Posterior cingulate gyrus (tissue), 11 donors: Measurements from ENCODE around the gene ZSCAN21.

Experiments used
- DNase-seq, 10 donors: peaks; one replicate each; pipeline versions ENCODE4 v3.0.0 to v3.0.0-alpha.2; 2020 to 2021; ENCODE audit warnings: mixed read lengths in 3 of 10
- intact Hi-C: fragments of 100-400 bp; cut with DNase I; formaldehyde crosslinking; loops from one replicate; pipeline ENCODE4 v1.15.1; 2023

The ZSCAN21 gene

GRCh38 chr7:100024020-100024619 lies 25.5 kb upstream of the ZSCAN21 start:
- peak in 1 of 10 donors; percentile 15 for DNase-seq
- intact Hi-C loops = no loop called here

- peak in 1 of 10 donors; percentile 43 for DNase-seq
- intact Hi-C loops = no loop called here
Observed at GRCh38 chr7:100027197-100027596, 22.4 kb upstream of the ZSCAN21 start.

GRCh38 chr7:100029596-100029995 lies 20.0 kb upstream of the ZSCAN21 start:
- intact Hi-C loops = no loop called here
- peak in 1 of 10 donors; percentile 26 for DNase-seq

- intact Hi-C loops = no loop called here
- no peak for DNase-seq
Observed at GRCh38 chr7:100033526-100033925, 16.0 kb upstream of the ZSCAN21 start.

GRCh38 chr7:100034871-100035510 lies 14.6 kb upstream of the ZSCAN21 start:
- intact Hi-C loops = no loop called here
- peak in 1 of 10 donors; percentile 17 for DNase-seq

GRCh38 chr7:100035876-100036275 lies 13.7 kb upstream of the ZSCAN21 start:
- no peak for DNase-seq
- intact Hi-C loops = no loop called here

- intact Hi-C loops = no loop called here
- no peak for DNase-seq
Observed at GRCh38 chr7:100038326-100038725, 11.2 kb upstream of the ZSCAN21 start.

- intact Hi-C loops = no loop called here
- peak in 1 of 10 donors; percentile 22 for DNase-seq
Observed at GRCh38 chr7:100040575-100040974, 9.0 kb upstream of the ZSCAN21 start.

- peak in 1 of 10 donors; percentile 84 for DNase-seq
- intact Hi-C loops = no loop called here
Observed at GRCh38 chr7:100044718-100045117, 4.9 kb upstream of the ZSCAN21 start.

GRCh38 chr7:100048680-100049079 lies 894 bp upstream of the ZSCAN21 start:
- intact Hi-C loops = loop anchor here (2.0 kb wide), 1 partner anchor 34 kb away; the partner anchor contains the start of gene ZKSCAN1
- peak in 1 of 10 donors; percentile 15 for DNase-seq

GRCh38 chr7:100051611-100052010 lies 2.0 kb downstream of the ZSCAN21 start:
- DNase-seq = no peak
- intact Hi-C loops = loop anchor here (10.0 kb wide), 1 partner anchor 137 kb away; the partner anchor contains the start of gene TRIM4

GRCh38 chr7:100053215-100053614 lies 3.6 kb downstream of the ZSCAN21 start:
- intact Hi-C loops = loop anchor here (1.0 to 10.0 kb wide), 2 partner anchors 59 to 138 kb away; partner anchors contain the start of gene TRIM4
- DNase-seq = peak in 6 of 10 donors; percentile 29 to 91 (median 44)

GRCh38 chr7:100057006-100057405 lies 7.4 kb downstream of the ZSCAN21 start:
- peak in 1 of 10 donors; percentile 58 for DNase-seq
- intact Hi-C loops = loop anchor here (10.0 kb wide), 1 partner anchor 142 kb away; the partner anchor contains the start of gene TRIM4

GRCh38 chr7:100059251-100059739 lies 9.7 kb downstream of the ZSCAN21 start:
- intact Hi-C loops = loop anchor here (10.0 kb wide), 1 partner anchor 144 kb away; the partner anchor contains the start of gene TRIM4
- peak in 1 of 10 donors; percentile 24 for DNase-seq

- DNase-seq = peak in 1 of 10 donors; percentile 24
- intact Hi-C loops = no loop called here
Observed at GRCh38 chr7:100061518-100062193, 12.1 kb downstream of the ZSCAN21 start.

- DNase-seq = peak in 1 of 10 donors; percentile 22
- intact Hi-C loops = no loop called here
Observed at GRCh38 chr7:100063376-100063775, 13.8 kb downstream of the ZSCAN21 start.

GRCh38 chr7:100064162-100064561 lies 14.6 kb downstream of the ZSCAN21 start:
- peak in 1 of 10 donors; percentile 6 for DNase-seq
- intact Hi-C loops = no loop called here

GRCh38 chr7:100065452-100066186 lies 16.0 kb downstream of the ZSCAN21 start:
- DNase-seq = no peak
- intact Hi-C loops = no loop called here

- DNase-seq = peak in 3 of 10 donors; percentile 29 to 79 (median 40)
- intact Hi-C loops = no loop called here
Observed at GRCh38 chr7:100066953-100067352, 17.4 kb downstream of the ZSCAN21 start.

GRCh38 chr7:100069991-100070390 lies 20.4 kb downstream of the ZSCAN21 start:
- DNase-seq = peak in 1 of 10 donors; percentile 55
- intact Hi-C loops = no loop called here
